Measurements from ENCODE around the gene GIMAP8. TPM values are rescaled to one million over a fixed set of nuclear protein-coding genes. Genes with fewer than 3 reads are reported as not detected.

The GIMAP8 gene
- polyA plus RNA-seq, 4 donors, result 8.6 to 11.5 (median 9.5) TPM

DNA sequence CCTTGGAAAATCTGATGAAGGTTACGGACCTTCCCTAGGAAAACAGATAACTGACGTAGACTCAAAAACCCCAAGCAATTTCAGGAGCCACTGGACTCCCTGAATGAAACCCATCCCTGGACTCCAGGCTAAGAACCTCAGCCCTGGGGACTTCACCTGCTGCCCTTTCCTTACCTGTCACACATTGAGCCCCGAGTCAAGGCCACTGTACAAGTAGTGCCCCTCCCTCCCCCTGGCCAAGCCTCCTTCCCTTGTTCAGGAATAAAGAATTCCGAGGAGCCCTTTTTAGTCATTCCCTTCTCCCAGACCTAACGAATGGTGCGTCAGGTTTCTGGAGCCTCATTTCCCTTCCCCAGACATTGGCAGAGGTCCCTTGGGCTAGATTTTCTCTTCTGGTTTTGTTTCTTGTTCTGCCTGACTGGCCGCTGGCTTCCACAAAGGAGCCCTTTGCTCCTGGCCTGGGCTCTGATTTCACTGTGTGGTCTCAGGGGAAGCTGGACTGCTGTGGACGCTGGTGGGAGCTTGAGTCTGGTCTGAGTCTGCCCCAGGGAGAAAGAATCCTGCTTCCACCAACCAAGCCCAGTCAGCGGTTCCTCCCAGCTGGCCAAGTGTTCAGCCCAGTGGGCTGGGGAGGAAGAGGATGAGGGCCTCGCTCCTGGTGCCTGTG lies 39.6 kb upstream of the GIMAP8 start:
- no peak for DNase-seq (ENCODE audit: low read depth in 4 of 4, low spot score in 3 of 4)

DNA sequence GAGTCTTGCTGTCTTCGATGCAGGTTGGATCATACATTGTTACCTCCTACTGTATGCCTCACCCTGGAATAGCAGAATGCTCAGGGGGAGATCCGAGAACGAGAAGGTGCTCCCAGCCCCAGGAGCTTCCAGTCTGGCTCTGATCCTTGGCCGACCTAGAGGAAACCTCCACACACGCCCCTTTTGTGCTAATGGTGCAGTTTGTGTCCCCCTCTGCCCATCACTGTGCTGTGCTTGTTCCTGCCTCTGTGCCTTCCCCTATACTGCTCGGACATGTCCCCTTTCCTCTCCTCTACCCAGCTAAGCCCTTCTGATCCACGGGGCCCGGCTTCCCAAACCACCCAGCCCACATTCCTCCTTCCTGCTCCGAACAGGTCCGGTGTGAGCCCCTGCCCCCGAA lies 38.8 kb upstream of the GIMAP8 start:
- no peak for DNase-seq (ENCODE audit: low read depth in 4 of 4, low spot score in 3 of 4)

DNA sequence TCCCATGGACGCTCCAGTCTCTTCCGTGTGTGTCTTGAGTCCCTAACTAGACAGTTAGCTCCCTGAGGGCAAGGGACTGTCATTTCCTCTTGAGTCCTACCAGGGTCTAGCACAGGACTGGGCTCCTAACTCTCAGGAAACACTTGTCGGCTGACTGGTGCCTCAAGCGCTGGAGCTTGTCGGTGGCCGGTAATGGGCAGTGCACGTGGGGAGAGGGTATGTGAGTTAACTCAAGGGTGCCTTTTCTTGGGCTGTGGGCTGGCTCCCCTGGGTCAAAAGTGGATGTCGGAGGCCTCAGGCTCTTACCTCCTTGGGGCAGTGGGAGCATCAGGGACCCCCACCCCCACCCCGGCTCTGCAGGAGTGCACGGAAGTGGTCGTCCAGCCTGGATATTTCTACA lies 38.4 kb upstream of the GIMAP8 start:
- DNase-seq (ENCODE audit: low read depth in 4 of 4, low spot score in 3 of 4), result no peak

DNA sequence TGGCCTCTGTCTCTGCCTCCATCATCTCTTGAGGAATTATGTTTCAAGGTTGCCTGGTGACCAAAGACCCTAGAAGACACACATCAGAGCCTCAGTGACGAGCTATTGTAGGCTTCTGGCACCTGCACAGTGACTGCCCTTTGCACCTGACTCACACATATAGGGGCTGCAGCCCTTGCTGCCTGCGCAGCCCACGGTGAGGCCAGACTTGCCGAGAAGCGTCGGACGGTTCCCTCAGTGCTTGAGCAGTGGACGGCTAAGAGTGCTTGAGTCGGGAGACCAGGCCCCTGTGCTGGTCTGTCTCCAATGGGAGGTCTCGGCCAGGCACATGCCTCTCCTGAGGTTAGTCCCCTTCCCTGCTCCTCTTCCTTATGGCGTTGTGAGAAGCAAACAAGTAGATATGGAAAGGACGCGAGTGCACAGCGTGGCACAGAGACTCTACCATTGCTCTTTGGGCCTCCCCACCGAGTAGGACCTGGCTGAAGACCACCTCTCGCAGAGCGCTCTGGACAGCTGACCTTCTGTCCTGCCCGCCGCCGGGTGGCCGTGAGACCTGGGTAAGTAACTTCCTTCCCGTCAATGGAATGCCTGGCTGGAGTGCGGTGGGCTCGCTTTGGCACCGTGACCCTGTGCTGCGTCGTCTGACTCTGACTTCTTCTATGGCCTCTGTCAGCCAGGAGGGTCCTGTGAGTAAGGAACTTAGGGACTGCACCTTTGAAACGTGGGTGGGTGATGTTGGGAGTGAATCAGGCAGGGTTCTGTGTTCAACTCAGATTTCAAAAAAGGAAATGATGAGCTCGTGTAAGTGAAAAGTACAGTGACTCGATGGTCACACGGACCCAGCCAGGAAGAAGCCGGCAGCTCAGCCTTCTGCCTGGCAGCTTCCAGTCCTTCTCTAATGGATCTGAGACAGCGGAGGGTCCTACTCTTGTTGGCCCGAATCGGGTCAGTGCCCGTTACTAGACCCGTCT lies 37.6 kb upstream of the GIMAP8 start:
- DNase-seq (ENCODE audit: low read depth in 4 of 4, low spot score in 3 of 4), result no peak

DNA sequence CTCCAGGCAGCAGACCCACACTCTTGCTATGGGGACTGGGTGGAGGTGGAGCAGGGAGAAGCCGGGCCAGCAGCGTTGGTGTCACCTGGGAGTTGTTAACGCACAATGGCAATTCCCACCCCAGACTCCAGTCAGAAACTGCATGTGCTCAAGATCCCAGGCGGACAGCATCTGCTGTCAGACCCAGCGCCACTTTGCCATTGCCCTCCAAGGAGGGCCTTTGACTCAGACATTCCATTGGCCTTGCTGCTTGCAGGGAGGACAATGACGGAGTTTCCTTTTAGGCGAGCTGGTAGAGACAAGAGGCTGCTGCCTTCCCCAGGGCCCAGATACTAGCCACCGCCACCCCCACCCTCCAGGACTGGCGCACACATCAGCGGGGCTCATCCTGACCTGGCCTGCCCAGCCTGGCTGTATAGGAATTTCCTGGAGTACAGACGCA lies 36.8 kb upstream of the GIMAP8 start:
- DNase-seq (ENCODE audit: low read depth in 4 of 4, low spot score in 3 of 4), result no peak

DNA sequence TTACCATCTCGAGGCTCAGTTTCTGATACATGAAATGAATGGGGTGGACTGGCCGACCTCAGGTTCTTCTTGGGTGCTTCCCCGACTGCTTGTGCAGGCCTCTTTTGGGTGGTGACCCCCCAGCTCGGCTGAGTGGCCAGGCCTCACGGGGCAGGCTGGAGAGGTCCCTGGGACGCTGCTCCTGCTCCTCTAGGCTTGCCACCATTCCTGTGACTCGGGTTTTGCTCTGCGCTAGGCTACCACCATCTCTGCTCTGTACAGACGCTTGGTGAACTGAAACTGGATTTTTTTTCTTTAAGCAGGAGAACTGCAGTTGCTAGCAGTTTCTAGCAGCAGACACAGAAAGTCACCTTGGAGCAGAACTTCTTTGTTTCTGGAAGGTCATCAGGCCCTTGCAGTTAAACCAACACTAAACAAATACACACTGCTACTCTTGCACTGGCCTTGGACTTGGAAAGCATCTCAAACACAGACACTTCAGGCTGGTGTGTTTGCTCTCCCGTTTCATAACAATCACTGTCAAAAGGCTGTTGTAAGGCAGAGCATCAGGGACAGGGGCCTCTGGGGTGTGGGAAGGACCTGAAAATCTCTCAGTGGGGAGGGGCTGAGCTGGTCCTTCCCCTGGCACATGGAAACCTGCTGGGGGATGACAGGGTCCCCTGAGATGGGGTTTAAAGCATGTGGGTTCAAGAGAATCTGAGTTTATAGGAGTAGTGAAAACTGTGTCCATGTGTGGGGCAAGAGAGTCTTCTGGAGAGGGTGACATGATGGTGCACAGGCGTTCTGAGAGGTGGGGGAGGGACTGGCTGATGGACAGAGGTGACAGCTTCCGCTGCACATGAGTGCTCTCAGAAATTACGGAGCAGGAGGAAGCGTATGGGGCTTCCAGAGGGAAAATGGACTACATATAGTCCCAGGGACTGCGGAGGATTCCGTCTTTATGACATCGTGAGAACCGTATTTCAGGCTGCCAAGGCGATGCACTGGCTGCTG lies 35.0 kb upstream of the GIMAP8 start:
- DNase-seq (ENCODE audit: low read depth in 4 of 4, low spot score in 3 of 4), result no peak

DNA sequence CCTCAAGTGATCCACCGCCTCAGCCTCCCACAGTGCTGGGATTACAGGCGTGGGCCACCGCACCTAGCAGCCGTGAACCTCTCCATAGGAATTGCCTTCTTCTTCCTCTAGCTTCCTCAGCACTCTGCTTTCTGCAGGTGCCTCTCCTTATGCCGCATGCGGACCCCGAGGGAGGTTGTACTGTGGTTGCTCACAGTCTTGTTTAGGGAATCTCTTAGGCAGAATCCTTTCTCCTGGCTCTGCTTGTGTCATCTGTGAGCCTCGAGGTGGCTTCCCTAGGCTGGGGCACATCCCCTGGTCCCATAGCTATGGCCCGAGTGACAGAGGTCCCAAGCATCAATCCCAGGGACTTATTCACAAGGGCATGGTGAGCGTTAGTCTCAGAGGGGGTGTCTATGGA lies 33.2 kb upstream of the GIMAP8 start:
- no peak for DNase-seq (ENCODE audit: low read depth in 4 of 4, low spot score in 3 of 4)

DNA sequence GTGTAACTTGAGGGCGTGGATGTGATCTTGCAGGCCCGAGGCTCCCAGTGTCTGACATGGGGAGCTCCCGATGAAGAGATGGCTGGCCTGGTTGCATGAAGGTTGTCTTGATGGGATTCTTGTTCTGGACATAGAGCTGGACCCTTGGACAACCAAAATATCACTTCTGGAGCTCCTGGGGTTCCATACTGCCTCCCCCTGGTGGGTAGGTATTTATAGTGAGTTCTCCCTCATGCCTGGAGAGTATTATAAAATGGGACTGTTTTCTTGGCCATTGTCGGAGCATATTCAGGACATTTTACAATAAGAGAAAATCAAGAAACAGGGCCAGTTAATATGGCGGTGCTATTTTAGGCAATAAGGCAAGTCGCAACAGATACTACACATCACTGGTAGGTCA lies 32.6 kb upstream of the GIMAP8 start:
- no peak for DNase-seq (ENCODE audit: low read depth in 4 of 4, low spot score in 3 of 4)

DNA sequence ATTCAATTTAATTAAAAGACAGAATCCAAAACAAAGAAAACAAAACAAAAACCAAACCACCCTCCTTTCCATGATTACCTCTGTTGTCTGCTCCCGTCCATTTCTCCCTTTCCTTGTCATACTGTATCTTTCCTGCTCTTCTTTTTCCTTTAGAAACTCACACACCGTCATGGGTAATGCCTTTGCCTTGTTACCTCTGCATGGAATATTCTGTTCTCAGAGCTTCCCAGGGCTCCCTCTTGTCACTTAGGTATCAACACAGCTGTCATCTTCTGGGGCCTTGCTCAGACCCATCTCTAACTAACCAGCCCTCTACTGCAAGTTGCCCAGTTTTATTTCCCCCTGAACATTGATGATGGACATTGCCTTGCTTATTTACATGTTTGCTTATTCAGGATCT lies 30.2 kb upstream of the GIMAP8 start:
- no peak for DNase-seq (ENCODE audit: low read depth in 4 of 4, low spot score in 3 of 4)

DNA sequence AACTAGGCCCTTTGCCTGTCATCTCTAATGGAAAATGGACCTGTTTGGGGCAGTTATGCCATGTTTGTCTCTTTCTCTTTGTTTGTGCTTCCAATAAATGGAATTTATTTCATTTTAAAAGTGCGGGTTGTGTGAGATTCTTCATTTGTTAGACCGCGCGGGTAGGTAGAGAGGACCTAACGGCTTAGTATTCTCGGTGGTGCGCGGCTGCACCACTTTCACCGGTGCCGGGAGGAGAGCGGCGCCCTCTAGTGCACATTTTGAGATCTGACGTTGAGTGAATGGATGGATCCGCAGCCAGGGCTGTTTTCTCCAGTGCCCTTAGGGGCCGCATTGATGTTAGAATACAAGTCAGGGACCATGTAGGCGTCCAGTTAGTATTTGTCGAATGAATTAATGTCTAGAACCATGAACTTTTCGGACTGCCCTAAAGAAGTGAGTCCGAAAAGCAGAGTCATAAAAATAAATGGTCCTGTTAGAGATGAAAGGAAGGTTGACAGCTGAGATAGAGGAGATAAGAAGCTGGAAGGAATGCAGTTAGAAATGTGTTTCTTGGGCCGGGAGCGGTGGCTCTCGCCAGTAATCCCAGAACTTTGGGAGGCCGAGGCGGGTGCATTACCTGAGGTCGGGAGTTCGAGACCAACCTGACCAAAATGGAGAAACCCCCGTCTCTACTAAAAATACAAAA lies 29.3 kb upstream of the GIMAP8 start:
- peak in 3 of 4 donors; percentile 70 to 75 (median 73) for DNase-seq (ENCODE audit: low read depth in 4 of 4, low spot score in 3 of 4)

DNA sequence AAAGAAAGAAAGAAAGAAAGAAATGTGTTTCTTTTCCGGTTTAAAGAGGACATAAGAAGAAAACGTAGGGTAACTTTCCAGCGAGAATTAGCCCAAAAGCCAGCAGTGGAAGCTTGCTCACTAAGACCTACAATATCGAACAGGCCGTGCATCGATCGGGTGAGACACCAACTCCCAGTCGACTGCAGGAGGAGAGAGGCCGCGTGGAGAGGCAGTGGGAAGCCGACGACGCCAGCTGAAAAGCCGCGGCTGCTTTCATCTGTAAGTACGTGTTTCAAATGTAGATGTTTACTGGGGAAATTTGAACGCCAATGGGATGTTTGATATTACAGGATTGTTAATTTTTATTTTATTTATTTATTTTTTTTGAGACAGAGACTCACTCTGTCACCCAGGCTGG lies 28.6 kb upstream of the GIMAP8 start:
- no peak for DNase-seq (ENCODE audit: low read depth in 4 of 4, low spot score in 3 of 4)

DNA sequence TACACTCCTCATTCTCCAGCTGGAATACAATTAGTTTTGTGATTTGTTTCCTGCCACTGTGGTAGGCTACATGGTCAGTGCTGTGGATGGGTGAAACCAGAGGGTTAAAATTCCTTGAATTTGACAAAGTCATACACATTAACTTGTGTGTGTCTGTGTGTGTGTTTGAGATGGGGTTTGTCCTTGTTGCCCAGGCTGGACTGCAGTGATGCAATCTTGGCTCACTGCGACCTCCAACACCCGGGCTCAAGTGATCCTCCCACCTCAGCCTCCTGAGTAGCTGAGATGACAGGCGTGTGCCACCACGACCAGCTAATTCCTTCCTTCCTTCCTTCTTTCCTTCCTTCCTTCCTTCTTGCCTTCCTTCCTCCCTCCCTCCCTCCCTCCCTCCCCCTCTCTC lies 24.8 kb upstream of the GIMAP8 start:
- no peak for DNase-seq (ENCODE audit: low read depth in 4 of 4, low spot score in 3 of 4)

DNA sequence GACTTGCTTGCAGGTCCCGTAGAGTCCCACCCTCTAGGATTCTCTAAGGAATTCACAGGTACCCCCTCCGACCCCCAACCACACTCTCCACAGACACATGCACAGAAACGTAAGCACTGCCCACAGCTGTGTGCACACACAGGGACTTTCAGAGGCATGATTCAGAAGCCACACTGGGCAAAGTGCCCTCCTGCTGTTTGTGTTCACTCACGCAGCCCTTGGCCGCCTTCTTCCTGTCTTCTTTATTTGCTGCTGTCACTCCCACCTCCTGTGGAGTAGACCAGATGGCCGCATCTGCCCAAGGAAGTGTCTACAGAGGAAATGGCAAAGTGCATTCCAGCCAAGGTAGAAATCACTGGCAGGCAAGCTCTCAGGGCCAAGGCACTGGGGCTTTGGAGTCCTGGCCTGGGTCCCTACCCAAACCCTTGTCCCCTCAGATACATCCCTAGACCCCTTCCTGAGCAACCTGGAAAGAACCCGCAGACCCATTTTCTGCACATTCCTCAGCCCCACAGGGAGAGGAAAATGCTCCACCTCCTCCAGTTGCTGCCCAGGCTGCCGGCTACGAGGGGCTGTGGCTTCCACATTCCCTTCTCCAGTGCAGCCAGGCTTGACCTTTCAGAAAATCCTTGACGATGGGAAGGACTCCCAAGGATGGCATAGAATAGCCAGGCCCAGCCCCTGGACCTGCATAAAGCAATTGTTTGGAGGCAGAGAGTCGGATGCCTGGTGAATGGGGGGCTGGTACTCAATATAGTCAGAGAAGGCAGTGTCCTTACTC lies 21.6 kb upstream of the GIMAP8 start:
- DNase-seq (ENCODE audit: low read depth in 4 of 4, low spot score in 3 of 4), result no peak

DNA sequence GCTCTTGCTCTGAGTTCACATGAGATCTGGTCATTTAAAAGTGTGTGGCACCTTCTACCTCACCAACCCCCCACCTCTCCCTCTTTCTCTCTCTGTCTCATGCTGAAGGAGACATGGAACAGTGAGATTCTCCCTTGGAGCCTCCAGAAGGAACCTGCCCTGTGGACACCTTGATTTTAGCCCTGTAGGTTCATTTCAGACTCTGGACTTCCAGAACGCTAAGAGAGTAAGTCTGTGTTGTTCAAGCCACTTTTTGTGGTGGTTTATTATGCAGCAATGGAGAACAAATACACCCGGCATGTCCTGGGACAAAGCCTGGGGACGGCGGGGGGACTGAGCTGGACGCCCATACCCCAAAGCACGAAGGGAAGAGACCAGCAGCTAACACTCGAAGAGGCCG lies 20.7 kb upstream of the GIMAP8 start:
- DNase-seq (ENCODE audit: low read depth in 4 of 4, low spot score in 3 of 4), result no peak

DNA sequence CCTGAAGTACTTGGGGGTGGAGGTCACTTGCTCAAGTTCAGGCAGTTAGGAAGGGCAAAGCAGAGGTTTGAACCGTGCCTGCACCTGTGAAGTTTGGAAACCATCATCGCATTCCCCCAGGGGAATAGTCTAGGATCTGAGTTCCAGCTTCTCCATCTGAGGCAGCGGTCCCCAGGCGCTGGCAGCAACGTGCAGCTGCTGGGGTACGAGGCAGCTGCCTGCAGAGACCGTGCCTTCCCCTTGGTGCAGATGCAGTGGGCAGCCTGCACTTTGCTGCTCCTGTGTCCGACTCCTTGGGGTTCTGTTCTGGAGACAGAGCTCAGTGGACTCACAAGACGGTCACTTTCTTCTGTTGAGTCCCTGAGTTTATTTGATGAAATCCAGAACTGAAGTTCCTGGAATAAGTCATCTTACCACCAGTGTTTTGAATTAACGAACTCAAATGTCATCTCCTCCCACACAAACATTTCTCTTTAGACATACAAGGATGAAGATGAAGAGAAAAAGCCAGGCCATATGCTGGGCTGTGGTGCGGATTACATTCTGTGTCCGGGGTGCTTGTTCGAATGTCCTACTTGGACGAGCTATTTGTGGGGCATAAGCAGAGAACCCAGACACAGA lies 19.9 kb upstream of the GIMAP8 start:
- no peak for DNase-seq (ENCODE audit: low read depth in 4 of 4, low spot score in 3 of 4)

DNA sequence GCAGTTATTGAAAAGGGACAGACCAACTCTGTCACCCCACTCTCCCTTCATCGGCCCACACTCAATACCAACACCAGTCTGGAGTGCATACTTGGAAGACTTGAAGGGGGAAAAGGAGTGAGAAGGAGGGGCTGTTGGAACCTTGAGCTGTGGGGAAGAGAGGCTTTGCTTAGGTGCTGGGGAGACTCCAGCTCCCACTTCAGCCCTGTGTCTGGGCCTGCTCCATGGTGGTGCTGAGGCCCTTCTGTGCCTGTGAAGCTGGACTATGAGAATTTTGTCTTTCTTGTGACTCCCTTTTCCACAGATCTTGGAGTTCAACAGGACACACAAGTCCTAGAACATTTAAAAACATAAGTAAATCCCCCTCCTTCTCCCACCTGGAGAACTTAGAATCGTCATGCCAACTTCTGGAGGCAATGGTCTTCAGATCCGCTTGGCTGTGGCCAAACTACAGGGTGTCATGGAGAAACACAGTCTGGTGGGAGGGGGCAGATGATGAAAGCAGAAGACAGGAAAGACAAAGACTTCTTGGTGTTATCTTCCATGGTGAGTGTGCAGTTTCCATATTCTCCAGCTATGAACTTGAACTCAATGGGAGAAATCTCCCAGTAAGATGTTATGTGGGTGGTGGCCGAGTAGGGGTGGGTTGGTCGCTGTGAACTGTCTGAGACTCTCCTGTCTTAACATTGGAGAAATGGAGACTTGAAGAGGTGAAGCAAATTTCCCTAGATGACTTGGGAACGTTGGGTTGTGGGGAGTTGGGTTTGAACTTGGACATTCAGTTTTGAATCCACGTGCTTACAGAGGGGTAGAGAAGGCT lies 18.4 kb upstream of the GIMAP8 start:
- DNase-seq (ENCODE audit: low read depth in 4 of 4, low spot score in 3 of 4), result no peak

DNA sequence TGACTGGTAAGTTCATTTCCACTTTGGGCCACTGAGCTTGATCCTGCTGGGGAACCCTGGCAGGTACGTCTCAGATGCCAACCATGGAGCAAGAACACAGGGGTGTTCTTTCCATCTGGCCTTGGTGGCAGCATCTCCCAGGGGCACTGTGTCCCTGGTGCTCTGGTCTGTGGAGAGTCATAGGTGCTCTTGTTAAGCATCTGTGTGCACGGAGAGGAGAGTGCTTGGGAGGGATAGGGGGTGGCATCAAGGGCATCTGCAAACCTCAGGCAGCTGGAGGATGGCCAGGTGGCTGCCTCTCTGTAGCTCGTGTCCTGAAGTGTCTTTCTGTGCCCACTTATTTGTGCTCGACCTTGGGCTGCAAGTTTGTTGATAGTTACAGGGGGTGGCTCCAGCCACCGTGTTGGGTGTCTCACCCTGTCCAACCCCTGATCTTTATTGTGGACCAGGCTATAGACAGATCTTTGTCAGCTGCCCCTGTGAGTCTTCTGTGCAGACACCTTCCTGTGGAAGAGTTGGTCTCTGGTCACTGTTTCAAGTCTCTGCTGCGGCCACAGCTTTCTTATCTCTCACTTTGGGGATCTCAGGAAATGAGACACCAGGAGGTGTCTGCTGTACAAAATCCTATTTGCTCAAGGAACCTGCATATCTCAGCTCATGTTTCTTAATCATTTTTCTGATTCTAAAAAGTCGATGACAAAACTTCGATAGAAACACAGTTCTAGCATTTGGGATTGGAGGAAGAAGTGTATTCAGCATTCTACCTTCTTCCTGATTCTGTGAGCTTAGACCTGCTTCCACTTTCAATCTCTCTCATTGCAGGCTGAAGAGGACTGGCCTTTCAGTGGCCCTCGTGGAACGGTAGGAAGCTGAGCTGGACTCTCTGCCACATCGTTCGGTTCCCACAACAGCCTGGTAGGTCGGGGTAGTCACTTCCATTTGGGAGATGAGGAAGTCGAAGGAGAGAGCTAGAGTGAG lies 17.2 kb upstream of the GIMAP8 start:
- DNase-seq (ENCODE audit: low read depth in 4 of 4, low spot score in 3 of 4), result no peak

Measured in right renal pelvis (tissue), 4 donors.